ENCODE data around the gene TNNI3K. TPM values are rescaled to one million over a fixed set of nuclear protein-coding genes. Genes with fewer than 3 reads are reported as not detected.

TNNI3K gene
- total RNA-seq, 1 donor from 2014 or later = 0.13 TPM

DNA sequence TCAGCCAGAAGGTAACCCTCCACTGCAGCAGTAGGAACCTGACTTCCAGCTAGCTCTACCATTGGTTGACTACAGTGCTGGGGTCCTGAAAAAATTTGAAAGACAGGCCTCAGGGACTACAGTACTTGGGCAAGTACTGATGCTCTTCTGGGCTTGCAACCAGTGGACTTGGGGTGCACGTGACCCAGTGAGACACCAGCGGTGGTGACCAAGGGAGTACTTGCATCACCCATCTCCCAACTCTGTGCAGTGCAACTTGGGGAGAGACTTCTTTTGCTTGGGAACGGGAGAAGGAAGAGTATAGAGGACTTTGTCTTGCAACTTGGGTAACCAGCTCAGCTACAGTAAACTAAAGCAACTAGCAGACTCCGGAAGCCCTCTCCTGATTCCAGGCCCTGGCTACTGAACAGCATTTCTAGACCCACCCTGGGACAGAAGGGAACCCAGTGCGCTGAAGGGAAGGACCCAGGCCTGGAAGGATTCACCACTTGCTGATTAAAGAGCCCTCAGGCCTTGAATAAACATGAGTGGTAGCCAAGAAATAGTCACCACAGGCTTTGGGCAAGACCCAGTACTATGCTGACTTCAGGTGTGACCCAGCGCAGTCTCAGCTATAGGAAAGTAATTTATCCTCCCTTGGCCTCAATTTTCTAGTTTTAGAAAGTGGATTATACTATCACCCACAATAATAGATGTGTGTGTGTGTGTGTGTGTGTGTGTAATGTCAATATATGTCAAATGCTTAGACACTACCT, 45.6 kb downstream of the TNNI3K start:
- DNase-seq (ENCODE audit: low read depth in 2 of 2) = no peak

DNA sequence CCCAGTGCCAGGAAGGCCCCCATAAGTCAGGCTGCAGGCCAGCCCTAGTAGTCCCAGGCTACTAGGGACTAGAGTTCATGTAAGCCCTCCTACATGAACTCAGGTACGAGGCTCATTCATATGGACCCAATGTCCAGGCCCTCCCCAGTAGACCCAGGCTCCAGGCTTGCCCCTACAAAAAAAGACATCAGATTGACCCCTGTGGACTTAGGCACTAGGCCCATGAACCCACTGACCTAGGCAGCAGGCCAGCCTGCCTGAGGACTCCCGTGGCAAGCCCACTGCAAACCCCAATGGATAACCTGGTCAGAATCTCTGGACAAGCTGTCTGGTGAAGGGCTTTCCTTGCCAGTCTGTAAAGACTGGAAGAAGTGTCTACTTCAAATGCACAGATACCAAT, 51.2 kb downstream of the TNNI3K start:
- DNase-seq (ENCODE audit: low read depth in 2 of 2) = no peak

DNA sequence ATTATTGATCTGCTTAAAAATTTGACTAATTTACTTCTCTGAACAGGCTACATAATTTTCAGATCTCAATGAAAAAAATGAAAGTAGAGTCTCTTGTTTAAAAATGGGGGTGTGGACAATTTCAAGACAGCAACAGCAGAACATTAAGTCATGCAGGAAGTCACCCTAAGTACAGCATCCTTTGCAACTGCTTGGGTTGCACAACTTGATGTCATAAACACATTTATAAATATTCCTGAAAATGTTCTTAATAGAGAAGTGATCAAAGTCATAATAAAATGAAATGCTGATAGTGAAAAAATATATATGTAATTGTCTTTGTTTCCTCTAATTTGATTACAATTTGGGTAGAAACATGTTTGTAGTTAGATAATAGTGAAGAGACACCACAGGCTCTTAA, 79.3 kb downstream of the TNNI3K start:
- DNase-seq (ENCODE audit: low read depth in 2 of 2) = no peak

DNA sequence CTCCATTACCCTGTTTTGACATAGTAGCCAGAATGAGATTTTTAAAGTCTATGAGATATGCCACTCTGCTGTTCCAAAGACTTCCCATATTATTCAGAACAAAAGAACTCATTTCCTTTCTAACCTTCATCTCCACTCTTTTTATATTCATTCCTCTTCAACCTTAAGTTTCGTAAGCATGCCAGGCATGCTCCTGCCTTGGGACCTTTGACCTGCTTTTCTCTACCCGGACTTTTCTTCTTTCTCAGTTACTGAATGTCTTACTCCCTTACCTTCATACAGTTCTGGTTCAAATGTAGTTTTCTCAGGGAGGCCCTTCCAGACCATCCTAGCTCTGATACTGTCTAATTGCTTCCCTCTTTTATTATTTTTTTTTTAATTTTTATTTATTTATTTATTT, 81.1 kb downstream of the TNNI3K start:
- no peak for DNase-seq (ENCODE audit: low read depth in 2 of 2)

DNA sequence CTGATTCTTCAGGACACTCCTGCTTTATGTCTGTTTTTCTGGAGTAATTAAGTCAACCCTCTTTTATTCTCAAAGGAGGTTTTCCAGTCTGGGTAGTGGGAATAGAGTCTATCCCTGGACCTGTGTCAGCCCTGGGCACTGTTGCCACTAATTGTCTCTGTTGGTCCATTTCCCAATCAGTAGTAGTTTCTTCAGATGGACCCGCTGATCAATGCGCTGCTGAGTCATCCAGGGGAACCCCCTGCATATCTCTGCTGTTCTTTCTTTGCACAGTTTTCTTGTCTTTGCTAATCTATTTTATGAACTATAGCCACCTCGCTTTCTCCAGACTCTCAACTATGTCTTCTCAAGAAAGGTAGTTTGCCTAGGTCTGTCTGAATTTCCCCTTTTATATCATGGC, 82.5 kb downstream of the TNNI3K start:
- DNase-seq (ENCODE audit: low read depth in 2 of 2) = no peak

DNA sequence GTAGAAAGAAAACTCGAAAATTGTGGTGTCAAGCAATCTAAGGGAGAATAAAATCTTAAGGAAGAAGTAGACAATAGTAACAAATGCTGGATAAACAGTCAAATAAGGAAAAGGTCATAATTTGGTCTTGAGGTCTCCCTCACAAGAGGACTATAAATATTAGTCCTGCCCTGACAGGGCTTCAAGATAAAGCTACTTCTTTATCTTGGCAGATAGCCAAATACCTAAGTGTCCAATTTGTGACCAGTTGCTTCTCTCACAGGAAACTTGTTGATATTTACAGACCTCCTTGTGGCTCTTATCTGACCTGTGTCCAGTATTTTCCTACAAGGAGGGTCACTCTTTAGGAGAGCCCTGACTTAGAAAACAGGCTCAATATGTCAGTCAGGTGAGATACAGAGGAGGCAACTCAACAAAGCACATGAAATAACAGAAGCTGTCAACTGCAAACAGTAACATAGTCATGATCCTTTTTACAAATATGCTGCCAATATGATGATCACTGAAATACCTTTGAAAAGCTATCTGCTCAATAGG, 88.8 kb downstream of the TNNI3K start:
- DNase-seq (ENCODE audit: low read depth in 2 of 2) = no peak

DNA sequence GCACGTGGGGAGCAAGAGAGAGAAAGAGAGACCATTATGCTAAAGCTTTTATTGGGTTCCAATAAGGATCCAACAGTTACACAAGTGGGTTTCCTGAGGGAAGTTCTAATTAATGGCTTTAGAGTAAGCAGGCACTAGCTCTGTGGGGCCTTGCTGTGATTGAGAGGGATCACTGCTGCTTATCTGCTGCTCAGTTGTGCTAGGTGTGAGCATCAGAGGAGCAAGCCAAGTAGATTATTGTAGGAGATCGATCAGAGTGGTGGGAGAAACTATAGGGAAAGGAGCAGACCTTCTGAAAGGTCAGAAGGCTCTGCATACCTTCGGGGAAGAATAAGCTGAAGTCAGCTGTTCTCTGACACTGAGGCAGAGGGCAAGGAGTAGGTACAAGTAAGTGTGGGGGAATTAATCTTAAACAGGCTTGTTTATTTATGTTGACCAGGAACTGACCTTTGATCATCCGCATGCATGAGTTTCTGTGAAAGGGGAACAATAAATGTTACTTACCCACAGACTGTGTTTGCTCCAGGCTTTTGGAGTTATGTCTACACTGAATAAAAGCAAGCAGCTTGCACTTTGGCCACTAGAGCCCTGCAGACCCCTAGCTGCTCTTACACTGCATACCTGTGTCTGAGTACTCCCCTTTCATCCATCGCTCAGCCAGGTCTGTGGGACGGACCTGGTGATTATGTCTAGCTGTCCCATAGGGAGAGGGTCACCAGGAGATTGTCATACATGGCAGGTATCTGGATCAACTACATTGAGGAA, 89.7 kb downstream of the TNNI3K start:
- no peak for DNase-seq (ENCODE audit: low read depth in 2 of 2)

DNA sequence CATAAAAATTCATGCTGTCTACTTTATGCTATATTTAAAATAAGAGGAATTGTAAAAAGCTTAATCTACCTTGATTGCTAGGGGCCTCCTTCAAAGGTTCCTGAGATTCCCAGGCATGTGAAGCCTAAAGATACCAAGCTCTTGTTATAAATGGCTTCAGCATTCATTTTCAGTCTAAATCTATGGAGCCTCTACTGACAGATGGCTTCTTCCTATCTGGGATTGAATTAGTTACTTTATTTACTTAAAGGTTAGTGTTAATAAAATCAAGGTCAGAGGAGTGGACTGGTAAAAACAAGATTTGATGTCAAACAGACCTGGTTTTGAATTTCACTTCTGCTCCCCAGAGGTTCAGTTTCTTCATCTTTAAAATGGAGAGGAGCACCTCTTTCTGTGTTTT, 93.7 kb downstream of the TNNI3K start:
- DNase-seq (ENCODE audit: low read depth in 2 of 2) = no peak

DNA sequence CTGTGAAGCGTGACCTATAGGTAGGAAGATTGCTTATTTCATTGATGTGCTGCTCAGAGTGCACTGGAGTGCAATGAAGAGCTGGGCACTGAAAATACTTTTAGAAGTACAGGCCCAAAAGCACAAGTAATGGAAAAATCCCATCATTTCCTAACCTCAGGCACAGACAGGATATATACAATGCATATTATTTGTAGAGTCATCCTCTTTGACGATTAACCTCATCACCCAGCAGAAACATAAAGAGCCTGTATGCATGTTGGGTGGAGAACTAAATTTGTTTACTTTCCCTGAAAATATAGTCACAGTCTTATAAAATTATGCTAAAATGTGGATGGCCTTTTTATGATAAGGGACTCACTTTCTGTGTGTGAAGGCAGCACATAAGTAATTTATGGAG, 98.1 kb downstream of the TNNI3K start:
- DNase-seq (ENCODE audit: low read depth in 2 of 2) = no peak

DNA sequence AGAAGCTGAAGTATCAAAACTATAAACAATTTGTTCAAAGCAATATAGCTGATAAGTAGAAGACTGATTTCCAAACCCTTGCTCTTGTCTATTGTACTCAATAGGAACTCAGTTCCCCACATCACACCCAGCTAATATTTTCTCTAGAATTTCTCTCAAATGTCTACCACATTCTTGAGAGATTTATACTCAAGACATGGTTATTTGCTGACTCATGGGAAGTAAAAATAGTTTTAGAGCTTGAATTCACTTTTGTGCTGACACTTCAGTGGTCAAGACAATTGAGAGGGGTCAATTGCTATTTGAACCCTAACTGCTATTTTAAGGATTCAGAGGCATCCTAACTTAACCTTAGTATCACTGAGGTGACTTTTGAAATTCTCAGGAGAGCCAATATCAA, 99.0 kb downstream of the TNNI3K start:
- DNase-seq (ENCODE audit: low read depth in 2 of 2) = no peak

DNA sequence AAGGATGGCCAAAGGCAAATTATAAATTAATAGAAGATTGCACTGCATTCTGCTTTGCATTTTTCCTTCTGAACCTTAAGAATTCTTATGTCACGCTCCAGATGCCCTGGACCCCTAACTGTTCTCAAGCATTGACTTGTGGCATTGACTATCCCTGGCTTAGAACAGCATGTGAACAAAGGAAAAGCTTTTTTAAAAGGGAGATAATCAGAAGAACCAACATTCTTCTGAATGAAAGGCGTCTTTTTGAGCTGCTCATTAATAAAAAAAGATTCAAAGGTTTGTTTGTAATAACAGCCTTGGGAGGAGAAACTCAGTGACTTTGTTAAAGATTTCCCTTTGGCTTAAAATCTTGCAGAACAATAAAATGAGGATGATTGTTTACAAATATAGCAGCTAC, 105.5 kb downstream of the TNNI3K start:
- no peak for DNase-seq (ENCODE audit: low read depth in 2 of 2)

DNA sequence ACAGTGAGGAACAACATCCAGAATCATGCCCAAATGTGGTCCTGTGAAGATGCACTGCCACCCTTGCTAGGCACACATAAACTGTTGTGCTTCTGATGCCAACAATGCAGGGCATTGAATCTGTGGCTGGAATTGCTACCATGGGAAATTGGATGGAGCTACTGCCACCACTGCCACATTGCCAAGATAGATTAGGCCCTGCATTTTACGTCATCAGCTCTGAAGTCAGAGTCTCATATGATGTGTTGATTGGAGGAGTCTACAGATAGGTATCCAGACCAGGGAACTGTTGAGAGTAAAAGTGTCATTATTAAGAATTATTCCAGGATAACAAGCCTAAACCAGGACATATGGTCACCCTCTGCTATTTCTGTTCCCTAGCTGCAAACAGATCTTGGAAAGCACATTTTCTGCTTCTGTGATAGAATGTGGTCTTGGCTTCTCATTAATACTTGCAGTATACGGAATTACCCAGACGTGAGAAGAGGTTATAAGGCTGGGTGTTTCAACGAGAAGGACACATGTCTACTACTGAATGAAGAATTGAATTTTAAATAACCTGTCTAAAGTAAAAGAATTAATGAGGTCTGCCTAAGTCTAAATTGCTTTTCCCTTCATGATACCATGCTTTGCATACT, 106.6 kb downstream of the TNNI3K start:
- DNase-seq (ENCODE audit: low read depth in 2 of 2) = no peak

DNA sequence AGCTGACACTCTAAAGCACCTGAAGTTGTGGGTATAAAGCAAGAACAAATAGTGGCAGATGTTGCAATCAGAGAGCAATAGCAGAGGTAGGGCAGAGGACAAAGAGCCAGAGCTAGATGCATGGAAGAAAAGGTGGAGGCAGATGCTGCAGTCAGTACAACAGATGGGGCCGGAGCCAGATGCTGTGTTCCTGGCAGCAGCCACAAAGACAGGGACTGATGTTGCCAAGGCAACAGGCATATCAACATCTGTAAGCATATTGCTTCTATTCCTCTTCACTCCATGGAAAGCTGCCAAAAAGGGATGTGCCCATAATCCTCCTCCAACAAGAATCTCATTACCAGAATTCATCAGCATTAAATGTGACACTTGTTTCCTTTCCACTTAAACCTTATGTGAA, 108.0 kb downstream of the TNNI3K start:
- DNase-seq (ENCODE audit: low read depth in 2 of 2) = no peak

DNA sequence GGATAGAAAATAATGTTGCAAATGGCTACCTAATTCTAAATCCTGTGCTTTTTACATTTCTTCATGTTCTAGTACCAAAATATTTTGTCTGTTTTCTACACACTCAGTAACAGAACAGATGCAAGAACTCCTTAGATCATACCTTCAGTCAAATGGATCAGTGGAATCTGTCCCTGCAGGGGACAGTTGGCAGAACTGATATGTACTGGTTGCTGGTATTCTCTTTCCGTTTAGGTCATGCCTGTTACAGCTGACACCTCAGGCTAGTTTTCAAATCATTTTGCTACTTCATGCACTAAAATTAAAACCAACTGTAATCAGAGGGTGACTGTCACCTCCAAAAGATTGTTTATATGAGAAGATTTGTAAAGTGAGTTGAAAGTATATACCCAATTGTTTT, 109.2 kb downstream of the TNNI3K start:
- no peak for DNase-seq (ENCODE audit: low read depth in 2 of 2)

DNA sequence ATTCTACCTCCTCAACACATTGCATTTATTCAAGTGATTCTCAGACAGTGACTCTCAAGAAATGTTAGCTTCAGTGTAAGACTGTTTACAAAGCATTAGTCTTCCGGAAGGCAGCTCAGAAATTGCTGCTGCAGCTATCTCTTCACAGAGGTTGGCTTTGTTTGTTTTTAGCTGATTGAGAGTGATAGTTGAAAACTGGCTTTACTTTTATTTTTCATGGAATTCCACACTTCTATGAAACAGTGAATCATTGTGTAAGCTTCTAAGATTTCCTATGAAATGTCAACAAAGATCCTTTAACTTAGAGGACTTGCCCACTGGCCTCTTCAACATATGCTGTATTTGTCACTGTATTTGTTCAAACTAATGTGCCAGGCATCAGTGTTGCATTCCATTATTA, 121.3 kb downstream of the TNNI3K start:
- no peak for DNase-seq (ENCODE audit: low read depth in 2 of 2)

DNA sequence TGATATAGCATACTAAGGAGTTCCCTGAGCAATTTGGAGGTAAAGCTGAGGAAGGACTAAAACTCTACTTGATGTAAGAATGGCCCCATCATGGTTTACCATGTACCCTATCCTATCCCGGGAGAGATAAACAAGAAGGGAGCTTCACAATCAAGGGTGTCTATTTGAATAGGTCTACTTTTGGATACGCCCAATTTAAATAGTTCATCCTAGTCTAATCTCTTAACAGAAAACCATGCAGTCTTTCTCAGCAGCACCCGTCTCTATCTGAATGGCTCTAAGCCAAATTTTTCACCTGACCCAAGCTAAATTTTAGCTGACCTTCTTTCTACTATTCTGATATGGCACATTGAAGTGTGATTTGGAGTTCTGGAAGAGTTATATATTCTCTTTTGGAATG, 122.0 kb downstream of the TNNI3K start:
- no peak for DNase-seq (ENCODE audit: low read depth in 2 of 2)

DNA sequence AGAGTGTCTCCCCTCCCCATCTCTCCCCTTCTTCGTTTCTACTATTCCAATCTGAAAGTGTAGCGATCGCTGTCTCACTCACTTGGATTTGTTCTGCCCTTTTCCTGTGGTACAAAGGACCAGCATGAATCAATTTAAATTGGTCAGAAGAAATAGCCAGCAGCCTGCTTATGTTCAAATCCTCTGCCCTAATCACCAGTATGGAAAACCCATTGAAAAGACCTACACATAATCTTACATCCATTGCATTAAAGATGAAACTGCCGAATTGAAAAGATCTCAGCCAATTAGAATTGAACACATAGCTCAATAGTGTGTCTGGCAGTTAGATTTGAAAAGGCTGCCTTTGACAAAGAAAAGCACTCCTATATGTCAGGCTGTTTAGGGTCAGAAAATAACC, 122.6 kb downstream of the TNNI3K start:
- no peak for DNase-seq (ENCODE audit: low read depth in 2 of 2)

DNA sequence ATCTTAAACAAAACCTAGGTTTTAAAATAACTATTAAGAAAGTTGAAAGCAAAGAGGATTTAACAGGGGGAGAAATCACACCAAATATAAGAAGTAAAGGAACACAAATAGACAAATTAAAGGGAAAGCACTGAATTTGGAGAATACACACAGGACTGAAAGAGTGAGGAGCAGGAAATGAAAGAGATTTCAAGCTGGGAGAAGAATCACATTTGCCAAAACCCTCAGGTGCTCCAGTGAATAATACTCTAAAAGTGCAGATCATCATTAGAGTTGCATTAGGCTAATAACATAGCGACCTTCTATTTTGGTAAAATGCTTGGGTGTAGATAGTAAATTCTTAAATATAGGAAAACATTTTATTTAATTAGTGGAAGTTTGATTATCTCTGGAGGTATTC, 127.5 kb downstream of the TNNI3K start:
- no peak for DNase-seq (ENCODE audit: low read depth in 2 of 2)

DNA sequence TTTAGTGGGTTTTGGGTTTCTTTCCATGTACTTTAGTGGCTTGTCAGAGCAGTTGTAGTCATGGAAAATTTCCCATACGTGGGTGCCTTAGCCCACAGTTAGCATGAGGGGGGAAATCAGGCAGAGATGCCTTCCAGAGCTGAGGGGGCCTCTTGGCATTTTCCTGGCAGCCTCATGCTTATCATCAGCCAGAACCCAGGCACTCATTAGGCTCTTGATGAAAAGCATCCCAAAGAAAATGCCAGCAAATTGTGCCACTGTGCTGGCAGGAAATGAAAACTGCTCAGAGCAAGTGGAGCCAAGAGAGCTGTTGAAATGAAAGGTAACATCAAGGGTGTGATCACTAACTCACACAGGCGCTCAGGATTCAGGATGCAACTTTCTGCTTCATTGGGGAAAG, 128.0 kb downstream of the TNNI3K start:
- DNase-seq (ENCODE audit: low read depth in 2 of 2) = no peak

DNA sequence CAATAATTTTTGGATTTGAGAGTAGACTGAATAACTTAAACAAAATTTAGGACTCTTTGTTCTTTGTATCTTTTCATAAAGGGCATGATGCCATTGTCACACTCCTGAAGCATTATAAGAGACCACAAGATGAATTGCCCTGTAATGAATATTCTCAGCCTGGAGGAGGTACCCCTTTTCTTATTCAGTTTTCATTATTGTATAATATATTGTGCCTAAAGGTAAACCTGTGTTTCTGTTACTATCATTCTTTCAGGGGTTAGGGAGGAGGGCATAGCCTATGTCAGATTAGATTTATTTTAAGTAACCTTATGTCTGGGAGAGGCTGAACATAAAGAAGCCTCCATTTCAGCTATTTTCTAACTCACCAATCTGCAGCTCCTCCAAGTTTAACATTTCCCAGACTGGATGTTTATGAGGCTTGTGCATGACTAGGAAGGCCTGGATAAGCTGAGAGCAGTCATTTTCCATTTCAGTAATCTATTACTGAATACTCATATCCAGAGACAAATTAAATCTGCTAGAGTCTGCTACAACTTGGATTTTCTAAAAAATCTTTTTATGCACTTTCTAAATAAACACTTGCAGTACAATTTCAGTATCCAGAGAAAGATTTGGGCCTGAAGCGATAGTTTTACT, 132.1 kb downstream of the TNNI3K start:
- DNase-seq (ENCODE audit: low read depth in 2 of 2) = no peak

DNA sequence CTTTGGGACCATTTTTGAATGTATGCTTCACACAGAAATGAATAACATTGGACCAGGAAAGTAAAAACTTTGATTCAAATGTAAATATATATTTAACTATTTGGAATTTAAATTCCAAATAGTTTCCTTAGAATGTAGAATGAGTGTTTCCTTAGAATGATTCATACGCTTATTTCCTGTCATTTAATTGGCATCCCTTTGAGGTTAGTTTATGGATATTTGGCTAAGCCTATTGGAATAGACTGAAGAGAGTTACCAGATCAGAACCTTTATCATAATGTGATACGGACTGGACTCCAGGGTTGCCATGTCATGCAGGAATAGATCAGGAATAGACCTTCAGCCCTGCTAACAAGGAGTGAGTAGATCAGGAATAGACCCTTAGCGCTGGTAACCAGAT, 133.1 kb downstream of the TNNI3K start:
- no peak for DNase-seq (ENCODE audit: low read depth in 2 of 2)

DNA sequence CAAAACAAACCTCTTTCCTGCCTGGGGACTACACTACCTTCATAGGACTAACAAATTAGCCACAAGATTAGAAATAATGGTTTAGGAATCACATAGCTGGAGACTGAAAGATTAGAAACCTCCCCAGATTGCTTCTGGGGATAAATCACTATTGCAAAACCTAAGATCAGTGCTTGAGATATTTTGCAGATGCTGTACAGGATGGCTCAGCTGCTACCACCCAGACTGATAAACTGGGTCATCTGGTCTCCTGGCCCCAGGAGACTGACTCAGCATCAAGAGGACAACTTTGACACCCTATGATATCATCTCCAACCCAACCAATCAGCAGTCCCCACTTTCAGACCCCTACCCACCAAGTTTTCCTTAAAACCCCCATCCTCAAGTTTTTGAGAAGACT, 140.2 kb downstream of the TNNI3K start:
- DNase-seq (ENCODE audit: low read depth in 2 of 2) = no peak
